ENCODE results near the gene PGA3. TPM values are rescaled to one million over a fixed set of nuclear protein-coding genes. Genes with fewer than 3 reads are reported as not detected.
"Not testable (repeated sequence)": the region's sequence is repeated elsewhere in the genome, so short reads cannot be mapped to it uniquely, and the experiment has no call there.

Gene PGA3
- 1 to 10 TPM in 2 of 4 donors, not detected in 2; 4.3 to 7.9 TPM for total RNA-seq

GRCh38 chr11:61202950-61203746 lies at the start of gene PGA3:
TSS of gene PGA3 (plus strand) at chr11:61203515. CDS start at chr11:61203565, 50 bp downstream.
- H3K27ac ChIP-seq; H3K36me3 ChIP-seq; H3K9me3 ChIP-seq; H3K27me3 ChIP-seq; H3K4me3 ChIP-seq (replicated peaks in 1 of 3); H3K4me1 ChIP-seq; intact Hi-C loops (cut with DNase I); DNase-seq: not testable (repeated sequence)
- WGBS, 2 donors = 76 to 78% methylated on average over 15 of the region's 18 CpGs

- Histone ChIP-seq H3K9me3 (no peaks in the 10 kb centered on the region), H3K4me3 (replicated peaks in 1 of 3) (no peak overlapping the region), H3K4me1 (peaks cover 43 to 55% of the 10 kb centered on the region in 2 donors), H3K27me3 (no peaks in the 10 kb centered on the region), H3K27ac (peak overlapping the region; percentile 42 to 54 (median 49)), H3K36me3 (no peaks in the 10 kb centered on the region)
- TF ChIP-seq POLR2A (IDR thresholded peaks at IDR 0.05) = no peak
- no peak for TF ChIP-seq CTCF (IDR thresholded peaks at IDR 0.05)
- intact Hi-C loops (cut with DNase I) = no loop called here
- no peak for DNase-seq
- 88 to 90% methylated on average over 2 of the region's 2 CpGs for WGBS, 2 donors
These were observed 49.7 kb upstream of the PGA3 start for GRCh38 chr11:61153593-61154095.

- no peaks in the 10 kb centered on the region for H3K36me3 ChIP-seq
- intact Hi-C loops (cut with DNase I) = no loop called here
- 94 to 97% methylated on average over 4 of the region's 4 CpGs for WGBS, 2 donors
- peaks cover 48 to 54% of the 10 kb centered on the region in 2 donors for H3K4me1 ChIP-seq
- H3K4me3 ChIP-seq (replicated peaks in 1 of 3) = no peak overlapping the region
- no peaks in the 10 kb centered on the region for H3K9me3 ChIP-seq
- H3K27me3 ChIP-seq = no peaks in the 10 kb centered on the region
- H3K27ac ChIP-seq = no peak overlapping the region
- no peak for DNase-seq
- TF ChIP-seq POLR2A (IDR thresholded peaks at IDR 0.05) (no peak), CTCF (IDR thresholded peaks at IDR 0.05) (no peak)
These were observed 48.8 kb upstream of the PGA3 start for GRCh38 chr11:61154528-61154927.

- WGBS, 2 donors = 94 to 100% methylated on average over 1 of the region's 1 CpG
- no peaks in the 10 kb centered on the region for H3K9me3 ChIP-seq
- no peak overlapping the region for H3K4me3 ChIP-seq (replicated peaks in 1 of 3)
- peaks cover 43 to 54% of the 10 kb centered on the region in 2 donors for H3K4me1 ChIP-seq
- no peak for DNase-seq
- intact Hi-C loops (cut with DNase I) = no loop called here
- H3K27ac ChIP-seq = no peak overlapping the region
- TF ChIP-seq POLR2A (IDR thresholded peaks at IDR 0.05) (no peak), CTCF (IDR thresholded peaks at IDR 0.05) (no peak)
- H3K27me3 ChIP-seq = no peaks in the 10 kb centered on the region
- no peaks in the 10 kb centered on the region for H3K36me3 ChIP-seq
These were observed 48.0 kb upstream of the PGA3 start for GRCh38 chr11:61155312-61155711.

- no peaks in the 10 kb centered on the region for H3K27me3 ChIP-seq
- H3K27ac ChIP-seq = no peak overlapping the region
- no peak for DNase-seq
- no peaks in the 10 kb centered on the region for H3K36me3 ChIP-seq
- intact Hi-C loops (cut with DNase I) = no loop called here
- WGBS, 2 donors = 91 to 92% methylated on average over 5 of the region's 5 CpGs
- no peak overlapping the region for H3K4me3 ChIP-seq (replicated peaks in 1 of 3)
- H3K4me1 ChIP-seq = peaks cover 47 to 52% of the 10 kb centered on the region in 2 donors
- TF ChIP-seq CTCF (IDR thresholded peaks at IDR 0.05) = no peak
- TF ChIP-seq POLR2A (IDR thresholded peaks at IDR 0.05) = no peak
- H3K9me3 ChIP-seq = no peaks in the 10 kb centered on the region
These were observed 47.6 kb upstream of the PGA3 start for GRCh38 chr11:61155741-61156140.

Data from thyroid gland (tissue), 4 donors.